DND-41 (cell line): ENCODE data around the gene SLC22A4.

ENCODE experiments used
- CTCF ChIP-seq: IDR thresholded peaks from 2 replicates; pipeline ENCODE4 v1.5.1; 2012; ENCODE audit warnings: borderline replicate concordance, low read length, moderate library complexity, mild to moderate bottlenecking; ENCODE audit not compliant: poor library complexity, severe bottlenecking; ENCODE audit errors: extremely low read depth
- EZH2 ChIP-seq: IDR thresholded peaks from 3 replicates; pipeline ENCODE4 v1.6.1; 2012; ENCODE audit warnings: borderline replicate concordance, low read depth, mild to moderate bottlenecking, moderate library complexity, low read length, inconsistent platforms; ENCODE audit not compliant: severe bottlenecking

DNA sequence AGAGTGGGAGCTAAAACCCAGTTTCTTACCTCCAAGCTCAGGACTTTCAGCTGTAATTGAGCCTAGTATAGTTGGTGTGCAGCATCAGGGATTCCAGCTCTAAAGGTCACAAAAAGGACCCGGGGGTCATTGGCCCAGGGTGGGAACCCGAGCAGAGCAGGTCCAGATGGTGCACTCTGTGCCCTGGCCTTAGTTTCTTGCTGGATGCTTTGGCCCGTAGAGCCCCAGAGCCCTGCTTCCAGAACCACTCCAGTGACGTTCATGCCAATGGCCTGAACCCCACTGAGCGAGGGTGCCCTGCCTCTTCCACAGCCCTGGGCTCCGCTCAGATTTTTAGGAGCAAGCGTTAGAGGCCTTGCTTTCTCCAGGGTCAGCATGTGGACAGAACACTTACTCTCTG, 83.5 kb downstream of the SLC22A4 start:
- TF ChIP-seq CTCF (no peak), EZH2 (no peak)
